HCT116 (cell line): ENCODE measurements around the gene ASB8. TPM values are rescaled to one million over a fixed set of nuclear protein-coding genes. Genes with fewer than 3 reads are reported as not detected.

Experiments used
- ATAC-seq: fragments of 200-7000 bp; cut with Tn5 transposase; 2 replicates; pipeline ENCODE4 v1.9.1; 2020; ENCODE audit warnings: mild to moderate bottlenecking, moderate library complexity
- BruUV-seq: library from RNA; stranded (reverse); fragments of 400-500 nt; replicated peaks from 2 replicates; lab custom pipeline; 2021; lab: Mats Ljungman, UMichigan
- CTCF ChIA-PET: fragments of 300-600 bp; sonication (Branson Sonifier 250); formaldehyde crosslinking; loops from one replicate; lab custom pipeline; 2021; ENCODE audit warnings: antibody characterized with exemption; lab: Charles Lee
- POLR2A ChIA-PET: fragments of 300-600, 350-600 bp; sonication (Branson Sonifier 250); formaldehyde crosslinking; loops from one replicate; lab custom pipeline; 2021; ENCODE audit warnings: antibody characterized with exemption; lab: Charles Lee
- RAD21 ChIA-PET, 2 experiments: fragments of 300-600 bp; sonication (Branson Sonifier 250); formaldehyde crosslinking; loops; one replicate each; lab custom pipeline; 2023; ENCODE audit warnings: low total read pairs in 2 of 2; ENCODE audit not compliant: uncharacterized antibody in 2 of 2, unreplicated experiment in 2 of 2, low non-redundant PET in 1 of 2; lab: Charles Lee
- DNase-seq: peaks from one replicate; pipeline ENCODE4 v3.0.0-alpha.2; 2010; ENCODE audit warnings: low read depth, low spot score
- H2AFZ ChIP-seq: fragments of 200-600 bp; shearing (Covaris generic), sonication (generic); 2 replicates; pipeline ENCODE4 v1.6.1; 2017; ENCODE audit warnings: low read depth, mixed run types, mixed read lengths, antibody characterized with exemption, low read length; ENCODE audit not compliant: poor library complexity, severe bottlenecking
- H3K27ac ChIP-seq: 2 replicates; pipeline ENCODE4 v1.5.1; 2012; ENCODE audit warnings: low read depth, low read length
- H3K27me3 ChIP-seq: fragments of 200-600 bp; sonication (generic); 2 replicates; pipeline ENCODE4 v1.6.1; 2016; ENCODE audit warnings: mixed run types, low read length, mixed read lengths; ENCODE audit not compliant: insufficient read depth
- H3K36me3 ChIP-seq, 2 experiments: fragments of 200-500 bp in 1 of 2; fragments of 200-600 bp in 1 of 2; sonication (Bioruptor generic) in 1 of 2; sonication (generic) in 1 of 2; 2 replicates each; pipeline versions ENCODE4 v1.5.1 to v1.6.1; 2014 to 2016; ENCODE audit warnings: low read length in 2 of 2, inconsistent platforms in 1 of 2, mixed read lengths in 1 of 2, mixed run types in 1 of 2; ENCODE audit not compliant: insufficient read depth in 2 of 2, control insufficient read depth in 1 of 2
- H3K4me1 ChIP-seq, 2 experiments: fragments of 200-600 bp in 1 of 2; sonication (generic) in 1 of 2; 2 replicates each; pipeline versions ENCODE4 v1.5.1 to v1.6.1; 2012 to 2017; ENCODE audit warnings: low read length in 2 of 2, inconsistent platforms in 1 of 2, mild to moderate bottlenecking in 1 of 2, mixed read lengths in 1 of 2, mixed run types in 1 of 2, moderate library complexity in 1 of 2; ENCODE audit not compliant: insufficient read depth in 2 of 2, control insufficient read depth in 1 of 2
- H3K4me2 ChIP-seq: fragments of 200-600 bp; sonication (generic); 2 replicates; pipeline ENCODE4 v1.6.1; 2017; ENCODE audit warnings: mixed run types, low read length, mixed read lengths
- H3K4me3 ChIP-seq, 2 experiments: fragments of 200-600 bp in 1 of 2; sonication (generic) in 1 of 2; replicated peaks in 1 of 2; 2 replicates each; pipeline ENCODE4 v1.5.1; 2011 to 2016; ENCODE audit warnings: low read length in 2 of 2, control low read depth in 1 of 2, low read depth in 1 of 2, mild to moderate bottlenecking in 1 of 2, mixed read lengths in 1 of 2, mixed run types in 1 of 2
- H3K79me2 ChIP-seq: fragments of 200-600 bp; sonication (generic); 2 replicates; pipeline ENCODE4 v1.6.1; 2017; ENCODE audit warnings: mild to moderate bottlenecking, mixed run types, low read length, moderate library complexity, mixed read lengths; ENCODE audit not compliant: insufficient read depth
- H3K9ac ChIP-seq: fragments of 200-600 bp; sonication (generic); 2 replicates; pipeline ENCODE4 v1.6.1; 2016; ENCODE audit warnings: low read length, mixed read lengths
- H3K9me2 ChIP-seq: fragments of 200-600 bp; sonication (generic), shearing (Covaris generic); 2 replicates; pipeline ENCODE4 v1.6.1; 2017; ENCODE audit warnings: mixed run types, mild to moderate bottlenecking, moderate library complexity; ENCODE audit not compliant: insufficient read depth
- H3K9me3 ChIP-seq, 2 experiments: fragments of 200-500 bp in 1 of 2; fragments of 200-600 bp in 1 of 2; sonication (Bioruptor generic) in 1 of 2; sonication (generic) in 1 of 2; 2 replicates each; pipeline ENCODE4 v1.6.1; 2014 to 2017; ENCODE audit warnings: low read length in 2 of 2, mixed read lengths in 2 of 2, inconsistent platforms in 1 of 2, low read depth in 1 of 2, mild to moderate bottlenecking in 1 of 2, mixed run types in 1 of 2, moderate library complexity in 1 of 2; ENCODE audit not compliant: control insufficient read depth in 1 of 2, insufficient read depth in 1 of 2
- H4K20me1 ChIP-seq: fragments of 200-600 bp; sonication (generic), shearing (Covaris generic); 2 replicates; pipeline ENCODE4 v1.6.1; 2017; ENCODE audit warnings: mixed run types, mild to moderate bottlenecking, moderate library complexity; ENCODE audit not compliant: insufficient read depth
- CBX3 ChIP-seq: IDR thresholded peaks from 2 replicates; pipeline ENCODE4 v1.6.1; 2012; ENCODE audit warnings: low read depth
- ELF1 ChIP-seq: IDR thresholded peaks from 2 replicates; pipeline ENCODE4 v1.6.1; 2012; ENCODE audit warnings: low read depth, borderline replicate concordance
- EZH2phosphoT487 ChIP-seq: fragments of 200-600 bp; IDR thresholded peaks from 2 replicates; pipeline ENCODE4 v1.6.1; 2018; ENCODE audit warnings: antibody characterized with exemption, borderline replicate concordance
- FOSL1 ChIP-seq: IDR thresholded peaks from 2 replicates; pipeline ENCODE4 v1.6.1; 2012; ENCODE audit warnings: low read depth
- POLR2A ChIP-seq: IDR thresholded peaks from 2 replicates; pipeline ENCODE4 v1.7.0; 2011; ENCODE audit warnings: borderline replicate concordance; ENCODE audit not compliant: insufficient read depth, insufficient read length; ENCODE audit errors: extremely low read depth
- REST ChIP-seq: IDR thresholded peaks from 2 replicates; pipeline ENCODE4 v1.6.1; 2012; ENCODE audit warnings: low read depth
- SRF ChIP-seq: IDR thresholded peaks from 2 replicates; pipeline ENCODE4 v1.6.1; 2012; ENCODE audit warnings: low read depth
- TCF7L2 ChIP-seq: IDR thresholded peaks from 2 replicates; pipeline ENCODE4 v1.7.0; 2011; ENCODE audit warnings: borderline replicate concordance, inconsistent platforms; ENCODE audit not compliant: insufficient read depth, insufficient read length; ENCODE audit errors: extremely low read depth
- YY1 ChIP-seq: IDR thresholded peaks from 2 replicates; pipeline ENCODE4 v1.6.1; 2011; ENCODE audit warnings: low read length, low read depth, moderate library complexity, mild to moderate bottlenecking; ENCODE audit not compliant: insufficient replicate concordance; ENCODE audit errors: extremely low read depth
- ZBTB33 ChIP-seq: IDR thresholded peaks from 2 replicates; pipeline ENCODE4 v1.6.1; 2011; ENCODE audit warnings: mild to moderate bottlenecking, low read length, moderate library complexity; ENCODE audit not compliant: insufficient replicate concordance; ENCODE audit errors: extremely low read depth
- intact Hi-C: fragments of 100-400 bp; cut with micrococcal nuclease; formaldehyde crosslinking; loops from 2 replicates; pipeline ENCODE4 v1.10.0; 2022
- total RNA-seq: library from RNA; stranded (reverse); gene quantifications from one replicate; pipeline ENCODE4 v1.2.1, GENCODE V29; 2021; ENCODE audit not compliant: unreplicated experiment

Gene ASB8
- total RNA-seq, 1 experiment from 2014 or later: 14.0 TPM

GRCh38 chr12:48179466-48179865 is 22.2 kb upstream of the ASB8 start (continued):
- TF ChIP-seq REST: no peak
- TF ChIP-seq SRF: no peak
- TF ChIP-seq POLR2A: no peak
- TF ChIP-seq, all 23 proteins: peak for 0

GRCh38 chr12:48177982-48178381 is 20.7 kb upstream of the ASB8 start:
- Histone ChIP-seq H3K36me3 (no peaks in the 10 kb centered on the region), H3K9me3 (no peaks in the 10 kb centered on the region), H3K4me1 (peaks cover 7 to 13% of the 10 kb centered on the region in 2 experiments; a peak in 3 of 4 replicates), H3K9ac (no peak overlapping the region), H3K27me3 (peaks cover 24% of the 10 kb centered on the region; the same call in 1 of the 2 replicates), H3K9me2 (no peaks in the 10 kb centered on the region), H3K79me2 (no peaks in the 10 kb centered on the region), H4K20me1 (no peaks in the 10 kb centered on the region), H3K4me2 (no peak overlapping the region), H3K27ac (no peak overlapping the region), H2AFZ (no peak overlapping the region), H3K4me3 (no peak overlapping the region)
- no TSS peak for BruUV-seq
- RAD21 ChIA-PET: no interaction called here
- CTCF ChIA-PET: interaction anchor here (1.0 kb wide), 1 partner anchor 19 kb away, joined by 3 read pairs; no protein-coding TSS in a partner anchor
- ATAC-seq (no peak), DNase-seq (no peak)
- POLR2A ChIA-PET: no interaction called here
- intact Hi-C loops: no loop called here
- TF ChIP-seq YY1: no peak
- TF ChIP-seq FOSL1: no peak
- TF ChIP-seq EZH2phosphoT487: no peak
- TF ChIP-seq SRF: no peak
- no peak for TF ChIP-seq ZBTB33
- TF ChIP-seq REST: no peak; the same call in 1 of the 2 replicates
- TF ChIP-seq CBX3: no peak
- TF ChIP-seq ELF1: no peak
- no peak for TF ChIP-seq POLR2A
- no peak for TF ChIP-seq TCF7L2
